ENCODE data around the gene DAD1. TPM values are rescaled to one million over a fixed set of nuclear protein-coding genes. Genes with fewer than 3 reads are reported as not detected.
"Not testable (repeated sequence)": the region's sequence is repeated elsewhere in the genome, so short reads cannot be mapped to it uniquely, and the experiment has no call there.

The DAD1 gene
- polyA plus RNA-seq, 1 donor (not counting 4 experiments of a cell fraction or from before 2014, with no cell fraction given): 351 TPM

- DNase-seq (ENCODE audit: low read depth, low spot score) (no peak), FAIRE-seq (no peak)
- Histone ChIP-seq H3K27ac (ENCODE audit: control insufficient read depth, insufficient read depth, low read length) (no peak overlapping the region), H3K4me1 (ENCODE audit: control insufficient read depth, extremely low read depth, insufficient read depth, low read length) (peaks cover 4% of the 10 kb centered on the region), H3K4me2 (ENCODE audit: control insufficient read depth, extremely low read depth, insufficient read depth, low read depth, low read length) (no peak overlapping the region), H2AFZ (ENCODE audit: control insufficient read depth, low read length) (no peak overlapping the region), H3K79me2 (ENCODE audit: control insufficient read depth, insufficient read depth, low read length) (peaks cover 27% of the 10 kb centered on the region), H3K4me3 (ENCODE audit: control insufficient read depth in 2 of 3, extremely low read depth in 1 of 3, insufficient read depth in 2 of 3, low read depth in 1 of 3, low read length in 3 of 3) (no peak overlapping the region), H3K9me1 (ENCODE audit: control insufficient read depth, extremely low read depth, insufficient read depth, low read length) (no peaks in the 10 kb centered on the region), H3K9me3 (ENCODE audit: control insufficient read depth, low read depth, low read length) (no peaks in the 10 kb centered on the region), H4K20me1 (ENCODE audit: control insufficient read depth, extremely low read depth, insufficient read depth, low read length) (no peaks in the 10 kb centered on the region), H3K36me3 (ENCODE audit: control insufficient read depth in 2 of 2, extremely low read depth in 1 of 2, insufficient read depth in 2 of 2, low read length in 2 of 2) (peaks cover 13 to 33% of the 10 kb centered on the region in 2 experiments), H3K27me3 (ENCODE audit: control insufficient read depth, extremely low read depth, insufficient read depth, low read length) (no peaks in the 10 kb centered on the region), H3K9ac (ENCODE audit: control insufficient read depth, extremely low read depth, insufficient read depth, low read length) (no peak overlapping the region)
- TF ChIP-seq CTCF (optimal IDR thresholded peaks at IDR 0.05 in 1 of 3, IDR thresholded peaks at IDR 0.05 in 1 of 3, conservative IDR thresholded peaks at IDR 0.05 in 1 of 3; ENCODE audit: extremely low read depth in 1 of 3, insufficient read depth in 2 of 3, low read length in 3 of 3) (no peak), EZH2 (IDR thresholded peaks at IDR 0.05; ENCODE audit: low read length) (no peak)
- dilution Hi-C loops (cut with MboI; ENCODE audit: extremely low pct_ligation_motif_present, low sequenced_read_pairs): no loop called here
These were observed 22.2 kb downstream of the DAD1 start for GRCh38 chr14:22566845-22567244.

- H3K4me3 ChIP-seq (ENCODE audit: control insufficient read depth in 2 of 3, extremely low read depth in 1 of 3, insufficient read depth in 2 of 3, low read depth in 1 of 3, low read length in 3 of 3); FAIRE-seq; DNase-seq (ENCODE audit: low read depth, low spot score); H3K27me3 ChIP-seq (ENCODE audit: control insufficient read depth, extremely low read depth, insufficient read depth, low read length); H3K9me1 ChIP-seq (ENCODE audit: control insufficient read depth, extremely low read depth, insufficient read depth, low read length); H3K4me1 ChIP-seq (ENCODE audit: control insufficient read depth, extremely low read depth, insufficient read depth, low read length); H3K27ac ChIP-seq (ENCODE audit: control insufficient read depth, insufficient read depth, low read length); H4K20me1 ChIP-seq (ENCODE audit: control insufficient read depth, extremely low read depth, insufficient read depth, low read length); H3K4me2 ChIP-seq (ENCODE audit: control insufficient read depth, extremely low read depth, insufficient read depth, low read depth, low read length); H2AFZ ChIP-seq (ENCODE audit: control insufficient read depth, low read length); dilution Hi-C loops (cut with MboI; ENCODE audit: extremely low pct_ligation_motif_present, low sequenced_read_pairs); H3K9ac ChIP-seq (ENCODE audit: control insufficient read depth, extremely low read depth, insufficient read depth, low read length); H3K9me3 ChIP-seq (ENCODE audit: control insufficient read depth, low read depth, low read length): not testable (repeated sequence)
- peaks cover 27% of the 10 kb centered on the region for H3K79me2 ChIP-seq (ENCODE audit: control insufficient read depth, insufficient read depth, low read length)
- peaks cover 13 to 33% of the 10 kb centered on the region in 2 experiments for H3K36me3 ChIP-seq (ENCODE audit: control insufficient read depth in 2 of 2, extremely low read depth in 1 of 2, insufficient read depth in 2 of 2, low read length in 2 of 2)
These were observed 22.8 kb downstream of the DAD1 start for GRCh38 chr14:22566266-22566665.

- Histone ChIP-seq H3K9ac (ENCODE audit: control insufficient read depth, extremely low read depth, insufficient read depth, low read length) (no peak overlapping the region), H3K4me2 (ENCODE audit: control insufficient read depth, extremely low read depth, insufficient read depth, low read depth, low read length) (no peak overlapping the region), H4K20me1 (ENCODE audit: control insufficient read depth, extremely low read depth, insufficient read depth, low read length) (no peaks in the 10 kb centered on the region), H3K4me3 (ENCODE audit: control insufficient read depth in 2 of 3, extremely low read depth in 1 of 3, insufficient read depth in 2 of 3, low read depth in 1 of 3, low read length in 3 of 3) (no peak overlapping the region), H2AFZ (ENCODE audit: control insufficient read depth, low read length) (no peak overlapping the region), H3K9me3 (ENCODE audit: control insufficient read depth, low read depth, low read length) (no peaks in the 10 kb centered on the region), H3K36me3 (ENCODE audit: control insufficient read depth in 2 of 2, extremely low read depth in 1 of 2, insufficient read depth in 2 of 2, low read length in 2 of 2) (peaks cover 11 to 30% of the 10 kb centered on the region in 2 experiments), H3K27ac (ENCODE audit: control insufficient read depth, insufficient read depth, low read length) (no peak overlapping the region), H3K79me2 (ENCODE audit: control insufficient read depth, insufficient read depth, low read length) (peaks cover 27% of the 10 kb centered on the region), H3K9me1 (ENCODE audit: control insufficient read depth, extremely low read depth, insufficient read depth, low read length) (no peaks in the 10 kb centered on the region), H3K27me3 (ENCODE audit: control insufficient read depth, extremely low read depth, insufficient read depth, low read length) (no peaks in the 10 kb centered on the region), H3K4me1 (ENCODE audit: control insufficient read depth, extremely low read depth, insufficient read depth, low read length) (peaks cover 2% of the 10 kb centered on the region)
- TF ChIP-seq EZH2 (IDR thresholded peaks at IDR 0.05; ENCODE audit: low read length) (no peak), CTCF (optimal IDR thresholded peaks at IDR 0.05 in 1 of 3, IDR thresholded peaks at IDR 0.05 in 1 of 3, conservative IDR thresholded peaks at IDR 0.05 in 1 of 3; ENCODE audit: extremely low read depth in 1 of 3, insufficient read depth in 2 of 3, low read length in 3 of 3) (no peak)
- dilution Hi-C loops (cut with MboI; ENCODE audit: extremely low pct_ligation_motif_present, low sequenced_read_pairs): no loop called here
- no peak for DNase-seq (ENCODE audit: low read depth, low spot score)
- no peak for FAIRE-seq
These were observed 23.6 kb downstream of the DAD1 start for GRCh38 chr14:22565391-22565945.

Data from keratinocyte (primary cell).